H1 (cell line): Measurements from ENCODE around the gene NRN1. TPM values are rescaled to one million over a fixed set of nuclear protein-coding genes. Genes with fewer than 3 reads are reported as not detected.

Experiments
- CTCF ChIA-PET: fragments of 300-600 bp; sonication (Branson Sonifier 250); formaldehyde crosslinking; loops from one replicate; lab custom pipeline; 2021; ENCODE audit not compliant: partially characterized antibody; lab: Charles Lee
- POLR2A ChIA-PET: fragments of 300-600 bp; sonication (Branson Sonifier 250); formaldehyde crosslinking; loops from one replicate; lab custom pipeline; 2021; ENCODE audit warnings: inconsistent platforms; ENCODE audit not compliant: partially characterized antibody; lab: Charles Lee
- DNase-seq, 2 experiments: peaks; one replicate each; pipeline versions ENCODE4 v3.0.0 to v3.0.0-alpha.2; 2010 to 2022; ENCODE audit warnings: low spot score in 2 of 2, low read depth in 1 of 2, mixed read lengths in 1 of 2
- FAIRE-seq: peaks from 2 replicates; lab custom pipeline; 2011; peaks lifted over from hg19 to GRCh38; lab: Jason Lieb, UNC
- H2AFZ ChIP-seq: 2 replicates; pipeline ENCODE4 v1.8.1; 2012; ENCODE audit warnings: low read length, inconsistent platforms
- H2AK5ac ChIP-seq: 2 replicates; pipeline ENCODE4 v1.6.1; 2013; ENCODE audit warnings: low read depth, low read length
- H2BK120ac ChIP-seq: replicated peaks from 2 replicates; pipeline ENCODE3; 2013; ENCODE audit warnings: low read depth, low read length, inconsistent platforms
- H2BK12ac ChIP-seq: 2 replicates; pipeline ENCODE4 v1.6.1; 2013; ENCODE audit warnings: low read depth, low read length
- H2BK15ac ChIP-seq: 2 replicates; pipeline ENCODE4 v1.6.1; 2013; ENCODE audit warnings: low read length
- H2BK20ac ChIP-seq: 2 replicates; pipeline ENCODE4 v1.6.1; 2013; ENCODE audit warnings: low read length
- H2BK5ac ChIP-seq: 2 replicates; pipeline ENCODE4 v1.6.1; 2013; ENCODE audit warnings: low read depth, low read length
- H3K14ac ChIP-seq: 2 replicates; pipeline ENCODE4 v1.6.1; 2013; ENCODE audit warnings: inconsistent platforms; ENCODE audit not compliant: insufficient read length
- H3K18ac ChIP-seq: 2 replicates; pipeline ENCODE4 v1.6.1; 2013; ENCODE audit warnings: low read length; ENCODE audit errors: extremely low read depth
- H3K23ac ChIP-seq: 2 replicates; pipeline ENCODE4 v1.6.1; 2013; ENCODE audit warnings: inconsistent platforms; ENCODE audit not compliant: insufficient read length
- H3K23me2 ChIP-seq: 2 replicates; pipeline ENCODE4 v1.6.1; 2013; ENCODE audit warnings: low read depth, low read length
- H3K27ac ChIP-seq: 2 replicates; pipeline ENCODE4 v1.6.1; 2011; ENCODE audit warnings: low read depth, low read length, inconsistent platforms
- H3K27me3 ChIP-seq, 4 experiments: replicated peaks in 1 of 4; 1 replicate in 1 of 4; 2 replicates in 3 of 4; pipeline versions ENCODE4 v1.6.1 to v1.8.1; 2011 to 2013; ENCODE audit warnings: low read length in 3 of 4, mild to moderate bottlenecking in 3 of 4, inconsistent platforms in 2 of 4, mixed read lengths in 2 of 4, moderate library complexity in 1 of 4; ENCODE audit not compliant: control insufficient read depth in 3 of 4, insufficient read depth in 3 of 4; ENCODE audit errors: extremely low read depth in 1 of 4
- H3K36me3 ChIP-seq, 4 experiments: 2 replicates each; pipeline versions ENCODE4 v1.6.1 to v1.8.1; 2011 to 2013; ENCODE audit warnings: mild to moderate bottlenecking in 4 of 4, low read length in 3 of 4, moderate library complexity in 2 of 4, control low read depth in 1 of 4, inconsistent platforms in 1 of 4; ENCODE audit not compliant: insufficient read depth in 4 of 4, control insufficient read depth in 2 of 4
- H3K4ac ChIP-seq: replicated peaks from 2 replicates; pipeline ENCODE3; 2013; ENCODE audit warnings: low read length, low read depth, mixed read lengths, inconsistent platforms; ENCODE audit not compliant: insufficient read length
- H3K4me1 ChIP-seq, 4 experiments: replicated peaks in 1 of 4; 1 replicate in 1 of 4; 2 replicates in 3 of 4; pipeline versions ENCODE4 v1.6.1 to v1.8.1; 2011 to 2013; ENCODE audit warnings: low read length in 3 of 4, inconsistent platforms in 2 of 4, mixed read lengths in 1 of 4; ENCODE audit not compliant: insufficient read depth in 4 of 4, control insufficient read depth in 3 of 4
- H3K4me2 ChIP-seq, 2 experiments: 2 replicates each; pipeline versions ENCODE4 v1.6.1 to v1.8.1; 2011 to 2013; ENCODE audit warnings: low read depth in 2 of 2, low read length in 2 of 2, control low read depth in 1 of 2, inconsistent platforms in 1 of 2, mild to moderate bottlenecking in 1 of 2; ENCODE audit not compliant: insufficient read depth in 1 of 2
- H3K4me3 ChIP-seq, 4 experiments: fragments of 200-600, 300-600 bp in 1 of 4; sonication (generic), shearing (Covaris generic), sonication (Bioruptor Twin) in 1 of 4; 2 replicates each; pipeline versions ENCODE4 v1.5.1 to v1.8.1; 2011 to 2016; ENCODE audit warnings: low read length in 4 of 4, low read depth in 3 of 4, control low read depth in 2 of 4, inconsistent platforms in 2 of 4, mild to moderate bottlenecking in 2 of 4, mixed read lengths in 1 of 4, moderate library complexity in 1 of 4; ENCODE audit not compliant: insufficient read depth in 2 of 4; ENCODE audit errors: extremely low read depth in 1 of 4
- H3K56ac ChIP-seq: replicated peaks from 2 replicates; pipeline ENCODE3; 2013; ENCODE audit warnings: low read depth, mild to moderate bottlenecking, mixed read lengths, low read length, inconsistent platforms; ENCODE audit not compliant: insufficient read length
- H3K79me1 ChIP-seq: 2 replicates; pipeline ENCODE4 v1.6.1; 2013; ENCODE audit warnings: low read depth, low read length, control low read depth
- H3K79me2 ChIP-seq, 2 experiments: 2 replicates each; pipeline versions ENCODE4 v1.6.1 to v1.8.1; 2012 to 2013; ENCODE audit warnings: low read length in 2 of 2, mild to moderate bottlenecking in 2 of 2, inconsistent platforms in 1 of 2; ENCODE audit not compliant: insufficient read depth in 2 of 2, control insufficient read depth in 1 of 2
- H3K9ac ChIP-seq, 4 experiments: replicated peaks in 1 of 4; 1 replicate in 1 of 4; 2 replicates in 3 of 4; pipeline versions ENCODE4 v1.6.1 to v1.8.1; 2011 to 2013; ENCODE audit warnings: low read depth in 3 of 4, low read length in 3 of 4, control low read depth in 2 of 4, mild to moderate bottlenecking in 2 of 4, moderate library complexity in 2 of 4, inconsistent platforms in 1 of 4; ENCODE audit errors: extremely low read depth in 1 of 4
- H3K9me3 ChIP-seq, 2 experiments: 2 replicates each; pipeline versions ENCODE4 v1.6.1 to v1.8.1; 2012 to 2013; ENCODE audit warnings: mild to moderate bottlenecking in 2 of 2, moderate library complexity in 2 of 2, control low read depth in 1 of 2, inconsistent platforms in 1 of 2, low read depth in 1 of 2, low read length in 1 of 2, mixed read lengths in 1 of 2; ENCODE audit not compliant: insufficient read depth in 2 of 2
- H4K20me1 ChIP-seq, 2 experiments: replicated peaks in 1 of 2; 2 replicates each; pipeline versions ENCODE3 to v1.8.1; 2011 to 2013; ENCODE audit warnings: inconsistent platforms in 2 of 2, low read length in 2 of 2, mild to moderate bottlenecking in 1 of 2; ENCODE audit not compliant: insufficient read depth in 2 of 2, control insufficient read depth in 1 of 2
- H4K5ac ChIP-seq: 2 replicates; pipeline ENCODE4 v1.6.1; 2013; ENCODE audit warnings: low read length, low read depth, mixed read lengths, inconsistent platforms; ENCODE audit not compliant: insufficient read length
- H4K8ac ChIP-seq: 2 replicates; pipeline ENCODE4 v1.8.0; 2013; ENCODE audit warnings: mild to moderate bottlenecking, moderate library complexity, low read length, inconsistent platforms; ENCODE audit not compliant: insufficient read depth; ENCODE audit errors: extremely low read depth
- H4K91ac ChIP-seq: replicated peaks from 2 replicates; pipeline ENCODE3; 2013; ENCODE audit warnings: low read length, mixed read lengths, inconsistent platforms; ENCODE audit not compliant: insufficient read length
- ATF3 ChIP-seq: IDR thresholded peaks from 2 replicates; pipeline ENCODE4 v1.6.1; 2011; ENCODE audit warnings: low read depth, mild to moderate bottlenecking, low read length; ENCODE audit not compliant: insufficient read depth
- NANOG ChIP-seq: IDR thresholded peaks from 2 replicates; pipeline ENCODE4 v1.6.1; 2011; ENCODE audit warnings: low read length, low read depth, mild to moderate bottlenecking, inconsistent platforms; ENCODE audit not compliant: insufficient read depth, poor library complexity, severe bottlenecking
- POU5F1 ChIP-seq: IDR thresholded peaks from 2 replicates; pipeline ENCODE4 v1.6.1; 2011; ENCODE audit warnings: low read depth, mild to moderate bottlenecking, low read length, moderate library complexity
- RAD21 ChIP-seq, 2 experiments: IDR thresholded peaks in 1 of 2; conservative IDR thresholded peaks in 1 of 2; 2 replicates each; pipeline ENCODE4 v1.6.1; 2011; ENCODE audit warnings: low read depth in 2 of 2, low read length in 2 of 2, improper control_type of control experiment in 1 of 2, inconsistent platforms in 1 of 2, mild to moderate bottlenecking in 1 of 2, moderate library complexity in 1 of 2
- SIX5 ChIP-seq: IDR thresholded peaks from 2 replicates; pipeline ENCODE4 v1.6.1; 2011; ENCODE audit warnings: mild to moderate bottlenecking, low read depth, low read length
- USF2 ChIP-seq: IDR thresholded peaks from 2 replicates; pipeline ENCODE4 v1.6.1; 2011; ENCODE audit warnings: low read length, improper control_type of control experiment
- WGBS, 2 experiments: shearing (Covaris generic) in 1 of 2; methylation state at CpG; one replicate each; pipeline versions ENCODE4 v1.1.6 to v1.1.7; 2013 to 2015; ENCODE audit warnings: low lambda C conversion rate in 2 of 2, mixed read lengths in 2 of 2, inconsistent platforms in 1 of 2, low coverage in 1 of 2, missing lambda C conversion rate in 1 of 2; ENCODE audit not compliant: insufficient replicate concordance in 2 of 2, insufficient coverage in 1 of 2, insufficient read length in 1 of 2; ENCODE audit errors: extremely low coverage in 1 of 2, missing lambda C conversion rate in 1 of 2; 5-methylcytosine and 5-hydroxymethylcytosine counted together
- polyA plus RNA-seq, 7 experiments: library from polyadenylated mRNA; depleted of rRNA in 3 of 7; stranded (reverse) in 5 of 7; unstranded in 2 of 7; fragments of >200 nt in 5 of 7; fragments of 200-250 nt in 2 of 7; gene quantifications; 1 replicate in 5 of 7; 2 replicates in 1 of 7; 4 replicates in 1 of 7; pipeline versions ENCODE4 v1.2.1 to v1.2.3, GENCODE V29; 2011 to 2013; ENCODE audit warnings: missing spikeins in 2 of 7, mixed read lengths in 2 of 7
- total RNA-seq: library from RNA; stranded (reverse); fragmentation: NEBNext Ultra II Directional; extraction: Animal tissue kit (Norgen Biotek cat#: 25700); gene quantifications from 2 replicates; pipeline ENCODE4 v1.2.1, GENCODE V29; 2021

The NRN1 gene
- total and polyA plus RNA-seq, 2 of the 8 experiments (the other 6 are each of a cell fraction or from before 2014, with no cell fraction given) = 0.06 to 0.26 TPM

DNA sequence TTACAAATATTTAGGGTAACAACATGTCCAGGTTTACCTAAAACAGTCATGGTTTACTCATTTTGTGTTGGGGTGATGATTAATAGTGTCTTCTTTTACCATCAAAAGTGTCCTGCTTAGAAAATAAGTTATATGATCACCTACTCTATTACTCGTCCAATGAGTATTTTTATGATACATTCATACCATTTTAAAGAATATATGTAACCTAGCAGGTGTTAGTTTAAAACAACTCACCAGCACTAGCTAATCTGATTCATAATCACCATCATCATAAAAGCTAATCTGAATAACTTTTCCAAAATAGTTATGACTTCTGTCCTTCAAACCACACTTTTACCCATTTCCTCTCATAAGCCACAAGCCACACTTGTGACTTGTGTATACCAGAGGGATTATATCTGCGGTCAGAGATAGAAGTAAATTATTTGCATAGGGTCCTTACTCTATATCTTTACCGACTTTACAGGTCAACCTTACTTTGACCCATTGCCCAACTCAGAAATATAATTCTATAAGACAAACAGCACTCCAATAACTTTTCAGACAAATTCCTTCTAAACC, 33.3 kb upstream of the NRN1 start:
- Histone ChIP-seq H2BK20ac (no peak overlapping the region), H3K27ac (no peak overlapping the region), H3K79me2 (no peaks in the 10 kb centered on the region), H3K18ac (no peak overlapping the region), H4K91ac (no peak overlapping the region), H4K20me1 (peaks cover 0 to 2% of the 10 kb centered on the region in 2 experiments), H3K27me3 (no peaks in the 10 kb centered on the region), H4K8ac (no peak overlapping the region), H2BK15ac (no peak overlapping the region), H3K4ac (no peak overlapping the region), H2BK120ac (no peak overlapping the region), H3K9ac (no peak overlapping the region), H3K23ac (no peak overlapping the region), H3K4me3 (no peak overlapping the region), H2AFZ (no peak overlapping the region), H2BK5ac (no peak overlapping the region), H3K14ac (no peak overlapping the region), H3K56ac (no peak overlapping the region), H2BK12ac (no peak overlapping the region), H3K36me3 (no peaks in the 10 kb centered on the region), H3K23me2 (peaks cover 2% of the 10 kb centered on the region; the same call in 1 of the 2 replicates), H2AK5ac (no peak overlapping the region), H3K4me2 (no peak overlapping the region), H3K4me1 (no peaks in the 10 kb centered on the region), H3K9me3 (no peaks in the 10 kb centered on the region), H3K79me1 (no peaks in the 10 kb centered on the region), H4K5ac (no peak overlapping the region)
- FAIRE-seq (no peak), DNase-seq (no peak)
- ChIA-PET POLR2A (no interaction called here), CTCF (interaction anchor here (1.2 kb wide), 1 partner anchor 18 kb away, joined by 3 read pairs; no protein-coding TSS in a partner anchor)
- 89% methylated on average over 3 of the region's 3 CpGs; no CpG with 5 or more reads in 1 of the 2 experiments for WGBS, 2 experiments
- TF ChIP-seq RAD21 (IDR thresholded peaks at IDR 0.05 in 1 of 2, conservative IDR thresholded peaks at IDR 0.05 in 1 of 2; ENCODE audit: low read depth in 2 of 2, low read length in 2 of 2) (no peak), POU5F1 (no peak), USF2 (no peak), NANOG (no peak), ATF3 (no peak), SIX5 (no peak)
